Erythroblast (primary cell): ENCODE measurements around the gene ATG7.

Experiments
- GATA1 ChIP-seq: IDR thresholded peaks from 2 replicates; pipeline ENCODE4 v1.6.1; 2011; ENCODE audit warnings: low read depth, mild to moderate bottlenecking, control low read depth, low read length, moderate library complexity
- POLR2A ChIP-seq: IDR thresholded peaks from 2 replicates; pipeline ENCODE4 v1.6.1; 2011; ENCODE audit warnings: mild to moderate bottlenecking, low read length

GRCh38 chr3:11498177-11498576 is 226.0 kb downstream of the ATG7 start:
- TF ChIP-seq POLR2A (no peak), GATA1 (no peak)
